Adrenal gland (tissue), 5 donors: Measurements from ENCODE around the gene MCM7.

Experiments used
- CTCF ChIP-seq, 6 experiments: fragments of 450-650 bp in 4 of 6; fragments of 200-600 bp in 2 of 6; sonication (generic) in 1 of 6; IDR thresholded peaks; 1 replicate in 5 of 6; 2 replicates in 1 of 6; pipeline versions ENCODE4 v1.5.1 to v1.8.0; 2016 to 2021; ENCODE audit warnings: antibody characterized with exemption in 6 of 6, mild to moderate bottlenecking in 2 of 6, moderate library complexity in 1 of 6
- POLR2A ChIP-seq, 2 donors: fragments of 450-650 bp; IDR thresholded peaks; one replicate each; pipeline ENCODE4 v1.6.1; 2017; ENCODE audit warnings: antibody characterized with exemption in 2 of 2, mild to moderate bottlenecking in 2 of 2, moderate library complexity in 1 of 2
- donor health status: DM: no; HTN: no; CAD: no.

GRCh38 chr7:100130608-100131453 lies 29.6 kb upstream of the MCM7 start:
- TF ChIP-seq CTCF (IDR thresholded peaks at IDR 0.05) = peak; percentile 75 to 92 (median 85)
- peak in 1 of 2 donors; percentile 8 for TF ChIP-seq POLR2A (IDR thresholded peaks at IDR 0.05)
